A673 (cell line): ENCODE results near the gene TEAD1. TPM values are rescaled to one million over a fixed set of nuclear protein-coding genes. Genes with fewer than 3 reads are reported as not detected.

Experiments used
- BruUV-seq: library from RNA; stranded (reverse); fragments of 400-500 nt; replicated peaks from 2 replicates; lab custom pipeline; 2021; lab: Mats Ljungman, UMichigan
- CTCF ChIA-PET: fragments of 300-600 bp; sonication (Branson Sonifier 250); formaldehyde crosslinking; loops from one replicate; lab custom pipeline; 2022; ENCODE audit warnings: antibody characterized with exemption; lab: Charles Lee
- POLR2A ChIA-PET: fragments of 300-600 bp; sonication (Branson Sonifier 250); formaldehyde crosslinking; loops from one replicate; lab custom pipeline; 2022; ENCODE audit warnings: antibody characterized with exemption; ENCODE audit not compliant: low non-redundant PET; lab: Charles Lee
- DNase-seq: peaks from one replicate; pipeline ENCODE4 v3.0.0-alpha.2; 2015; ENCODE audit warnings: low spot score
- H3K27ac ChIP-seq: fragments of 200-600 bp; sonication (generic); 2 replicates; pipeline ENCODE4 v1.5.1; 2016; ENCODE audit warnings: mixed run types, low read depth, mild to moderate bottlenecking, mixed read lengths, antibody characterized with exemption, low read length; ENCODE audit not compliant: poor library complexity, severe bottlenecking
- H3K27me3 ChIP-seq: fragments of 200-600 bp; sonication (generic); replicated peaks from 2 replicates; pipeline ENCODE4 v1.6.1; 2017; ENCODE audit warnings: mixed run types, low read depth, mild to moderate bottlenecking, mixed read lengths, antibody characterized with exemption, low read length; ENCODE audit not compliant: insufficient read depth, poor library complexity
- H3K36me3 ChIP-seq: fragments of 200-600 bp; sonication (generic); 2 replicates; pipeline ENCODE4 v1.6.1; 2016; ENCODE audit warnings: mixed run types, mild to moderate bottlenecking, mixed read lengths, antibody characterized with exemption, low read length; ENCODE audit not compliant: insufficient read depth, poor library complexity, severe bottlenecking
- H3K4me1 ChIP-seq: fragments of 200-600 bp; sonication (generic); 2 replicates; pipeline ENCODE4 v1.6.1; 2017; ENCODE audit warnings: mixed run types, mild to moderate bottlenecking, mixed read lengths, antibody characterized with exemption, low read length; ENCODE audit not compliant: insufficient read depth, poor library complexity, severe bottlenecking
- H3K4me3 ChIP-seq: fragments of 200-600 bp; sonication (generic); 2 replicates; pipeline ENCODE4 v1.5.1; 2016; ENCODE audit warnings: low read depth, mixed run types, mild to moderate bottlenecking, mixed read lengths, low read length; ENCODE audit not compliant: poor library complexity, severe bottlenecking
- H3K9me3 ChIP-seq: fragments of 200-600 bp; sonication (generic); 2 replicates; pipeline ENCODE4 v1.6.1; 2016; ENCODE audit warnings: mixed run types, low read depth, mild to moderate bottlenecking, mixed read lengths, antibody characterized with exemption, low read length; ENCODE audit not compliant: poor library complexity, severe bottlenecking
- CTCF ChIP-seq: fragments of 300-800, 200-600 bp; sonication (generic); conservative IDR thresholded peaks from 2 replicates; pipeline ENCODE4 v1.5.1; 2017; ENCODE audit warnings: low read depth, mild to moderate bottlenecking, antibody characterized with exemption, low read length, moderate library complexity, mixed read lengths
- EZH2 ChIP-seq: fragments of 200-600 bp; sonication (generic); IDR thresholded peaks from 2 replicates; pipeline ENCODE4 v1.6.1; 2017; ENCODE audit warnings: borderline replicate concordance, low read depth, mild to moderate bottlenecking, mixed read lengths, antibody characterized with exemption, low read length; ENCODE audit not compliant: poor library complexity, severe bottlenecking
- intact Hi-C: fragments of 100-400 bp; cut with micrococcal nuclease; formaldehyde crosslinking; loops from one replicate; pipeline ENCODE4 v1.10.0; 2022; ENCODE audit not compliant: unreplicated experiment
- total RNA-seq: library from RNA; stranded (reverse); gene quantifications from 2 replicates; pipeline ENCODE4 v1.2.3, GENCODE V29; 2021

The TEAD1 gene
- total RNA-seq, 1 experiment from 2014 or later = 81.8 TPM

- no peaks in the 10 kb centered on the region for H3K27me3 ChIP-seq
- intact Hi-C loops = no loop called here
- BruUV-seq = no TSS peak
- H3K4me1 ChIP-seq = no peaks in the 10 kb centered on the region
- no peaks in the 10 kb centered on the region for H3K9me3 ChIP-seq
- TF ChIP-seq EZH2 (no peak), CTCF (no peak)
- H3K4me3 ChIP-seq = no peak overlapping the region
- DNase-seq = no peak
- POLR2A ChIA-PET = no interaction called here
- CTCF ChIA-PET = no interaction called here
- H3K27ac ChIP-seq = no peak overlapping the region
- no peaks in the 10 kb centered on the region for H3K36me3 ChIP-seq
Observed at GRCh38 chr11:12631651-12632050, 42.6 kb upstream of the TEAD1 start.

- H3K27me3 ChIP-seq = no peaks in the 10 kb centered on the region
- POLR2A ChIA-PET = no interaction called here
- no peaks in the 10 kb centered on the region for H3K36me3 ChIP-seq
- no TSS peak for BruUV-seq
- CTCF ChIA-PET = no interaction called here
- no peaks in the 10 kb centered on the region for H3K4me1 ChIP-seq
- no peaks in the 10 kb centered on the region for H3K9me3 ChIP-seq
- TF ChIP-seq CTCF = no peak
- H3K4me3 ChIP-seq = no peak overlapping the region
- H3K27ac ChIP-seq = no peak overlapping the region
- intact Hi-C loops = no loop called here
- DNase-seq = no peak
Observed at GRCh38 chr11:12634329-12634728, 39.9 kb upstream of the TEAD1 start.

- no peak for DNase-seq
- H3K4me1 ChIP-seq = no peaks in the 10 kb centered on the region
- intact Hi-C loops = no loop called here
- no TSS peak for BruUV-seq
- POLR2A ChIA-PET = no interaction called here
- no peak overlapping the region for H3K4me3 ChIP-seq
- TF ChIP-seq EZH2 = no peak
- TF ChIP-seq CTCF = no peak
- H3K27me3 ChIP-seq = no peaks in the 10 kb centered on the region
- no peaks in the 10 kb centered on the region for H3K36me3 ChIP-seq
- H3K27ac ChIP-seq = no peak overlapping the region
- CTCF ChIA-PET = no interaction called here
- no peaks in the 10 kb centered on the region for H3K9me3 ChIP-seq
Observed at GRCh38 chr11:12636871-12637410, 37.3 kb upstream of the TEAD1 start.
